ENCODE data around the gene STPG3. TPM values are rescaled to one million over a fixed set of nuclear protein-coding genes. Genes with fewer than 3 reads are reported as not detected.

STPG3 gene
- total RNA-seq, 6 donors from 2014 or later = 0.23 TPM; not detected in 5

GRCh38 chr9:137276473-137277328 lies 25.6 kb downstream of the STPG3 start:
- Histone ChIP-seq H3K4me3 (peak overlapping the region; percentile 18 to 86 (median 68)), H3K36me3 (peaks cover 10 to 46% (median 40%) of the 10 kb centered on the region in 4 donors), H3K27me3 (no peaks in the 10 kb centered on the region), H3K4me1 (peaks cover 39 to 98% (median 63%) of the 10 kb centered on the region in 4 donors), H3K27ac (peak overlapping the region; percentile 95 to 98 (median 96)), H3K9me3 (no peaks in the 10 kb centered on the region)
- ATAC-seq (ENCODE audit: low FRiP score in 2 of 2) (peak; percentile 53 to 77), DNase-seq (peak; percentile 76 to 92)
- no peak for TF ChIP-seq EP300 (IDR thresholded peaks at IDR 0.05)
- TF ChIP-seq POLR2AphosphoS5 (IDR thresholded peaks at IDR 0.05) = peak in 1 of 2 donors; percentile 36
- 2 to 35% methylated on average over 8 to 29 of the region's 30 CpGs for WGBS, 2 donors

- 1 to 14% methylated on average over 13 to 20 of the region's 25 CpGs for WGBS, 2 donors
- TF ChIP-seq POLR2A (IDR thresholded peaks at IDR 0.05) (peak in 2 of 4 donors; percentile 60 to 85), EP300 (IDR thresholded peaks at IDR 0.05) (peak in 2 of 4 donors; percentile 67 to 69), CTCF (IDR thresholded peaks at IDR 0.05) (peak in 5 of 6 experiments; percentile 16 to 54 (median 46)), POLR2AphosphoS5 (IDR thresholded peaks at IDR 0.05) (peak; percentile 86 to 89)
- Histone ChIP-seq H3K27me3 (no peaks in the 10 kb centered on the region), H3K4me1 (peaks cover 38 to 93% (median 63%) of the 10 kb centered on the region in 4 donors), H3K27ac (peak within 1 kb of the TSS; percentile 95 to 98 (median 96)), H3K4me3 (peak within 1 kb of the TSS; percentile 64 to 86 (median 70)), H3K36me3 (peaks cover 10 to 47% (median 35%) of the 10 kb centered on the region in 4 donors), H3K9me3 (no peaks in the 10 kb centered on the region)
- DNase-seq (peak; percentile 91 to 98), ATAC-seq (ENCODE audit: low FRiP score in 2 of 2) (peak; percentile 88 to 94)
These were observed 26.4 kb downstream of the STPG3 start, which contains the start of gene TOR4A for GRCh38 chr9:137277329-137278041. TSS of gene TOR4A (plus strand) at chr9:137277726. CDS start at chr9:137278690, 964 bp downstream.

DNA sequence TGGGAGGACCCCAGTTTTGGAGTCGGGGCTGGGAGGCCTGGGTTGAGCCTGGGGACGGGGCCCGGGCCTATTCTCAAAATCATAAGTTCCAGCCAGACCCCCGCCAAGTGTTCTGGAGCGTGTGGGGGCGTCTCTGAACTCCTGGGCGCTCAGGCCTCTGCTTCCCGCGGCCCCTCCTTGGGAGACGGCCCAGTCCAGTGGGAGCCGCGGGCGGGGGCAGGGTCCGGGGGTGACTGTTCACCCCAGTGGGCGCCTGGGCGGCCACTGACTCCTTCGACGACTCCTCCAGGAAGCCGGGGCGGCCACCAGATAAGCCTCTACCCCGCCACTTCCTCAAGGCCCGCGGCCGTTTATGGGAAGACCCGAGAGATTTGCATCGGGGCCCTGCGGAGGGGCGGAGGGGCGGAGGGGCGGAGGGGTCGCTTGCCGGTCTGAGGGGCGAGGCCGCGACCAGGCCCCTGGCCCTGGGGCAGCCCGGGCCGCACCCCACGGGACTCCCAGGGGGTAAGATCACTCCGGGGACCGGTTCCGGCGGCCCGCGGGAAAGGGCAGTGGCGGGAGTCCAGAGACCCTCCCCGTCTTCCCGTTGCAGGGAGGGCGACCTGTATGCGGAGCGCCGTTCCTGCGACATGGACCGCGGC lies 27.1 kb downstream of the STPG3 start:
- TF ChIP-seq POLR2AphosphoS5 (IDR thresholded peaks at IDR 0.05) (no peak), CTCF (IDR thresholded peaks at IDR 0.05) (no peak), POLR2A (IDR thresholded peaks at IDR 0.05) (no peak), EP300 (IDR thresholded peaks at IDR 0.05) (no peak)
- peaks cover 6 to 47% (median 28%) of the 10 kb centered on the region in 4 donors for H3K36me3 ChIP-seq
- H3K27ac ChIP-seq = peak overlapping the region; percentile 95 to 98 (median 96)
- peak overlapping the region; percentile 64 to 86 (median 70) for H3K4me3 ChIP-seq
- DNase-seq (peak in 1 of 2 donors; percentile 86), ATAC-seq (ENCODE audit: low FRiP score in 2 of 2) (peak in 1 of 2 donors; percentile 11)
- H3K9me3 ChIP-seq = no peaks in the 10 kb centered on the region
- H3K27me3 ChIP-seq = no peaks in the 10 kb centered on the region
- peaks cover 38 to 86% (median 60%) of the 10 kb centered on the region in 4 donors for H3K4me1 ChIP-seq
- 10 to 31% methylated on average over 8 to 32 of the region's 54 CpGs for WGBS, 2 donors

GRCh38 chr9:137278721-137279711 lies 27.9 kb downstream of the STPG3 start:
- WGBS, 2 donors = 90 to 92% methylated on average over 101 to 133 of the region's 139 CpGs
- Histone ChIP-seq H3K27me3 (no peaks in the 10 kb centered on the region), H3K36me3 (peaks cover 6 to 53% (median 29%) of the 10 kb centered on the region in 4 donors), H3K27ac (peak overlapping the region; percentile 95 to 98 (median 96)), H3K9me3 (no peaks in the 10 kb centered on the region), H3K4me1 (peaks cover 38 to 78% (median 56%) of the 10 kb centered on the region in 4 donors), H3K4me3 (peak overlapping the region; percentile 64 to 86 (median 70))
- DNase-seq = peak in 1 of 2 donors; percentile 87
- TF ChIP-seq POLR2AphosphoS5 (IDR thresholded peaks at IDR 0.05) (no peak), POLR2A (IDR thresholded peaks at IDR 0.05) (no peak), CTCF (IDR thresholded peaks at IDR 0.05) (no peak), EP300 (IDR thresholded peaks at IDR 0.05) (no peak)
- no peak for ATAC-seq (ENCODE audit: low FRiP score in 2 of 2)
